Astrocyte (in vitro differentiated cells and primary cell): Measurements from ENCODE around the gene PRIM1. TPM values are rescaled to one million over a fixed set of nuclear protein-coding genes. Genes with fewer than 3 reads are reported as not detected.
A peak's percentile ranks its signal among the peaks of the same experiment; 100 is the strongest.
"Not testable (repeated sequence)": the region's sequence is repeated elsewhere in the genome, so short reads cannot be mapped to it uniquely, and the experiment has no call there.

Experiments
- DNase-seq: peaks from one replicate; pipeline ENCODE4 v3.0.0-alpha.2; 2010; ENCODE audit warnings: low read depth
- FAIRE-seq: peaks from 2 replicates; lab custom pipeline; 2011; peaks lifted over from hg19 to GRCh38; lab: Jason Lieb, UNC
- H2AFZ ChIP-seq: 2 replicates; pipeline ENCODE4 v1.6.0; 2012; ENCODE audit warnings: low read depth, low read length, inconsistent platforms
- H3K27ac ChIP-seq: 2 replicates; pipeline ENCODE4 v1.5.1; 2011; ENCODE audit warnings: low read depth, low read length, inconsistent platforms
- H3K27me3 ChIP-seq: 2 replicates; pipeline ENCODE4 v1.6.0; 2011; ENCODE audit warnings: low read length, inconsistent platforms; ENCODE audit not compliant: insufficient read depth
- H3K36me3 ChIP-seq: 2 replicates; pipeline ENCODE4 v1.5.1; 2011; ENCODE audit warnings: low read length, inconsistent platforms; ENCODE audit not compliant: insufficient read depth
- H3K4me1 ChIP-seq: 2 replicates; pipeline ENCODE4 v1.5.1; 2011; ENCODE audit warnings: low read length, inconsistent platforms; ENCODE audit not compliant: insufficient read depth
- H3K4me2 ChIP-seq: 2 replicates; pipeline ENCODE4 v1.6.0; 2012; ENCODE audit warnings: low read length, inconsistent platforms
- H3K4me3 ChIP-seq: 2 replicates; pipeline ENCODE4 v1.5.1; 2011; ENCODE audit warnings: low read depth, mild to moderate bottlenecking, low read length, inconsistent platforms; ENCODE audit not compliant: insufficient read depth
- H3K79me2 ChIP-seq: 2 replicates; pipeline ENCODE4 v1.6.0; 2012; ENCODE audit warnings: mild to moderate bottlenecking, low read length, inconsistent platforms; ENCODE audit not compliant: insufficient read depth
- H3K9ac ChIP-seq: 2 replicates; pipeline ENCODE4 v1.6.0; 2012; ENCODE audit warnings: mild to moderate bottlenecking, low read length, inconsistent platforms
- H3K9me3 ChIP-seq: 2 replicates; pipeline ENCODE4 v1.5.1; 2012; ENCODE audit warnings: low read depth, mild to moderate bottlenecking, low read length, inconsistent platforms; ENCODE audit not compliant: insufficient read depth
- H4K20me1 ChIP-seq: 2 replicates; pipeline ENCODE4 v1.6.0; 2012; ENCODE audit warnings: low read length, inconsistent platforms; ENCODE audit not compliant: insufficient read depth
- H3K27ac Mint-ChIP-seq: one replicate; pipeline ENCODE4 v1.8.0; 2021; ENCODE audit warnings: mild to moderate bottlenecking, mixed read lengths; ENCODE audit not compliant: unreplicated experiment
- H3K27me3 Mint-ChIP-seq: one replicate; pipeline ENCODE4 v1.8.0; 2021; ENCODE audit warnings: low read depth, mixed read lengths; ENCODE audit not compliant: unreplicated experiment
- H3K36me3 Mint-ChIP-seq: one replicate; pipeline ENCODE4 v1.8.0; 2021; ENCODE audit warnings: low read depth, mixed read lengths; ENCODE audit not compliant: unreplicated experiment
- H3K4me1 Mint-ChIP-seq: one replicate; pipeline ENCODE4 v1.8.0; 2021; ENCODE audit warnings: low read depth, mixed read lengths; ENCODE audit not compliant: unreplicated experiment
- H3K4me3 Mint-ChIP-seq: one replicate; pipeline ENCODE4 v1.8.0; 2021; ENCODE audit warnings: mild to moderate bottlenecking, moderate library complexity, mixed read lengths; ENCODE audit not compliant: unreplicated experiment
- H3K9me3 Mint-ChIP-seq: one replicate; pipeline ENCODE4 v1.8.0; 2021; ENCODE audit warnings: mild to moderate bottlenecking, mixed read lengths; ENCODE audit not compliant: unreplicated experiment
- CTCF ChIP-seq: IDR thresholded peaks from 2 replicates; pipeline ENCODE4 v1.5.1; 2011; ENCODE audit warnings: low read depth, mild to moderate bottlenecking, inconsistent platforms, low read length, moderate library complexity; ENCODE audit not compliant: insufficient read depth
- EZH2 ChIP-seq: IDR thresholded peaks from 2 replicates; pipeline ENCODE4 v1.6.1; 2012; ENCODE audit warnings: mild to moderate bottlenecking, low read length, inconsistent platforms; ENCODE audit not compliant: insufficient read depth
- total RNA-seq: library from RNA; stranded (reverse); gene quantifications from 2 replicates; pipeline ENCODE4 v1.2.1, GENCODE V29; 2021

PRIM1 gene
- total RNA-seq, 1 donor from 2014 or later: 2.6 TPM

- no peaks in the 10 kb centered on the region for H3K9me3 ChIP-seq
- H3K36me3 ChIP-seq: no peaks in the 10 kb centered on the region
- H3K4me2 ChIP-seq: no peak overlapping the region
- no peak overlapping the region for H3K27ac Mint-ChIP-seq
- H3K9me3 Mint-ChIP-seq: no peaks in the 10 kb centered on the region
- FAIRE-seq (no peak), DNase-seq (no peak)
- no peaks in the 10 kb centered on the region for H3K36me3 Mint-ChIP-seq
- TF ChIP-seq EZH2: no peak
- no peak for TF ChIP-seq CTCF
- H3K79me2 ChIP-seq: no peaks in the 10 kb centered on the region
- H3K4me1 Mint-ChIP-seq: peaks cover 5% of the 10 kb centered on the region
- no peak overlapping the region for H2AFZ ChIP-seq
- no peak overlapping the region for H3K4me3 ChIP-seq
- H3K4me1 ChIP-seq: no peaks in the 10 kb centered on the region
- peak overlapping the region; percentile 69 for H3K4me3 Mint-ChIP-seq
- H3K9ac ChIP-seq: no peak overlapping the region
- no peak overlapping the region for H3K27ac ChIP-seq
- H3K27me3 ChIP-seq: no peaks in the 10 kb centered on the region
- H4K20me1 ChIP-seq: no peaks in the 10 kb centered on the region
- H3K27me3 Mint-ChIP-seq: no peaks in the 10 kb centered on the region
These were observed 1.4 kb upstream of the PRIM1 start for GRCh38 chr12:56753566-56753965.

GRCh38 chr12:56750596-56750995 is 1.5 kb downstream of the PRIM1 start:
- H3K27ac ChIP-seq, H3K4me3 ChIP-seq, H3K9ac ChIP-seq, H3K36me3 ChIP-seq, H3K27me3 ChIP-seq, H2AFZ ChIP-seq, H3K27ac Mint-ChIP-seq, H4K20me1 ChIP-seq, H3K4me1 Mint-ChIP-seq, DNase-seq, FAIRE-seq, H3K9me3 Mint-ChIP-seq, H3K79me2 ChIP-seq, H3K4me1 ChIP-seq, H3K9me3 ChIP-seq, H3K36me3 Mint-ChIP-seq, H3K27me3 Mint-ChIP-seq, H3K4me3 Mint-ChIP-seq: not testable (repeated sequence)
- H3K4me2 ChIP-seq: peak overlapping the region; percentile 86

GRCh38 chr12:56749853-56750252 is 2.3 kb downstream of the PRIM1 start:
- H4K20me1 ChIP-seq: no peaks in the 10 kb centered on the region
- no peaks in the 10 kb centered on the region for H3K9me3 ChIP-seq
- no peak overlapping the region for H3K27ac Mint-ChIP-seq
- H3K27ac ChIP-seq: no peak overlapping the region
- peaks cover 2% of the 10 kb centered on the region for H3K36me3 Mint-ChIP-seq
- no peak overlapping the region for H3K4me3 ChIP-seq
- FAIRE-seq (no peak), DNase-seq (no peak)
- H3K4me1 Mint-ChIP-seq: peaks cover 4% of the 10 kb centered on the region
- no peak for TF ChIP-seq CTCF
- TF ChIP-seq EZH2: no peak
- no peaks in the 10 kb centered on the region for H3K79me2 ChIP-seq
- no peaks in the 10 kb centered on the region for H3K9me3 Mint-ChIP-seq
- H3K27me3 Mint-ChIP-seq: no peaks in the 10 kb centered on the region
- H3K4me3 Mint-ChIP-seq: peak overlapping the region; percentile 45
- no peak overlapping the region for H3K4me2 ChIP-seq
- H3K36me3 ChIP-seq: peaks cover 4% of the 10 kb centered on the region
- no peaks in the 10 kb centered on the region for H3K27me3 ChIP-seq
- H3K9ac ChIP-seq: no peak overlapping the region
- no peak overlapping the region for H2AFZ ChIP-seq
- H3K4me1 ChIP-seq: no peaks in the 10 kb centered on the region
